SK-N-SH (cell line): ENCODE data around the gene ITIH6. TPM values are rescaled to one million over a fixed set of nuclear protein-coding genes. Genes with fewer than 3 reads are reported as not detected.

Experiments used
- CTCF ChIA-PET: fragments of 300-600, 350-600 bp; formaldehyde crosslinking; extraction: SDS; loops from one replicate; lab custom pipeline; 2021; lab: Yijun Ruan, JAX
- POLR2A ChIA-PET: fragments of 350-600 bp; sonication (Branson Sonifier 250); formaldehyde crosslinking; extraction: SDS; loops from one replicate; lab custom pipeline; 2020; ENCODE audit warnings: antibody characterized with exemption, inconsistent platforms; lab: Yijun Ruan, JAX
- DNase-seq: peaks from one replicate; pipeline ENCODE4 v3.0.0; 2012
- H2AFZ ChIP-seq: fragments of 200-600 bp; sonication (generic); 2 replicates; pipeline ENCODE4 v1.8.1; 2016; ENCODE audit warnings: antibody characterized with exemption, mild to moderate bottlenecking, low read depth
- H3F3A ChIP-seq: fragments of 200-600 bp; sonication (generic); replicated peaks from 2 replicates; pipeline ENCODE3; 2016; ENCODE audit warnings: antibody characterized with exemption, mild to moderate bottlenecking; ENCODE audit not compliant: insufficient read depth
- H3K27ac ChIP-seq, 2 experiments: fragments of 200-500 bp in 1 of 2; fragments of 200-600 bp in 1 of 2; sonication (Bioruptor generic) in 1 of 2; sonication (generic), shearing (Covaris generic) in 1 of 2; 2 replicates each; pipeline versions ENCODE4 v1.5.1 to v1.6.1; 2014 to 2016; ENCODE audit warnings: low read depth in 2 of 2, inconsistent platforms in 1 of 2, low read length in 1 of 2, mild to moderate bottlenecking in 1 of 2, mixed read lengths in 1 of 2
- H3K27me3 ChIP-seq: fragments of 200-600 bp; sonication (generic), shearing (Covaris generic); 2 replicates; pipeline ENCODE4 v1.6.1; 2016; ENCODE audit warnings: mixed run types; ENCODE audit not compliant: insufficient read depth
- H3K36me3 ChIP-seq, 2 experiments: fragments of 200-500 bp in 1 of 2; fragments of 200-600 bp in 1 of 2; sonication (Bioruptor generic) in 1 of 2; sonication (generic) in 1 of 2; replicated peaks in 1 of 2; 2 replicates each; pipeline versions ENCODE3 to v1.5.1; 2014 to 2016; ENCODE audit warnings: low read length in 1 of 2, mild to moderate bottlenecking in 1 of 2; ENCODE audit not compliant: insufficient read depth in 2 of 2, control insufficient read depth in 1 of 2
- H3K4me1 ChIP-seq, 2 experiments: fragments of 200-500 bp in 1 of 2; fragments of 200-600 bp in 1 of 2; sonication (Bioruptor generic) in 1 of 2; sonication (generic), shearing (Covaris generic) in 1 of 2; 2 replicates each; pipeline versions ENCODE4 v1.5.1 to v1.6.1; 2014 to 2016; ENCODE audit warnings: low read depth in 1 of 2, low read length in 1 of 2, mixed run types in 1 of 2; ENCODE audit not compliant: insufficient read depth in 2 of 2, control insufficient read depth in 1 of 2
- H3K4me2 ChIP-seq: fragments of 200-600 bp; sonication (generic), shearing (Covaris generic); 2 replicates; pipeline ENCODE4 v1.6.1; 2017; ENCODE audit warnings: mixed run types
- H3K4me3 ChIP-seq, 2 experiments: fragments of 200-500 bp in 1 of 2; fragments of 200-600 bp in 1 of 2; sonication (Bioruptor generic) in 1 of 2; sonication (generic), shearing (Covaris generic) in 1 of 2; 2 replicates each; pipeline versions ENCODE4 v1.5.1 to v1.8.1; 2014 to 2016; ENCODE audit warnings: low read depth in 2 of 2, inconsistent platforms in 1 of 2, low read length in 1 of 2, mild to moderate bottlenecking in 1 of 2, mixed read lengths in 1 of 2, moderate library complexity in 1 of 2
- H3K79me2 ChIP-seq: fragments of 200-600 bp; sonication (generic); 2 replicates; pipeline ENCODE4 v1.8.1; 2017; ENCODE audit warnings: mild to moderate bottlenecking; ENCODE audit not compliant: insufficient read depth
- H3K9ac ChIP-seq: fragments of 200-600 bp; sonication (generic); 2 replicates; pipeline ENCODE4 v1.6.1; 2017; ENCODE audit warnings: mixed run types
- H3K9me2 ChIP-seq: fragments of 200-600 bp; sonication (generic); 2 replicates; pipeline ENCODE4 v1.6.1; 2017; ENCODE audit warnings: mixed run types
- H3K9me3 ChIP-seq: fragments of 200-600 bp; sonication (generic); 2 replicates; pipeline ENCODE4 v1.6.1; 2017; ENCODE audit warnings: mixed run types, mild to moderate bottlenecking, moderate library complexity
- H4K20me1 ChIP-seq: fragments of 200-600 bp; sonication (generic); 2 replicates; pipeline ENCODE4 v1.6.1; 2017; ENCODE audit warnings: mild to moderate bottlenecking, mixed run types; ENCODE audit not compliant: insufficient read depth
- ELF1 ChIP-seq: IDR thresholded peaks from 2 replicates; pipeline ENCODE4 v1.4.0; 2012
- REST ChIP-seq: IDR thresholded peaks from 2 replicates; pipeline ENCODE4 v1.6.1; 2012; ENCODE audit warnings: mild to moderate bottlenecking, low read depth, low read length, moderate library complexity
- SMC3 ChIP-seq: IDR thresholded peaks from 2 replicates; pipeline ENCODE4 v1.6.1; 2012; ENCODE audit warnings: low read depth, low read length, improper control_type of control experiment
- TCF12 ChIP-seq: IDR thresholded peaks from 2 replicates; pipeline ENCODE4 v1.4.0; 2012
- ZBTB33 ChIP-seq: IDR thresholded peaks from 2 replicates; pipeline ENCODE4 v1.4.0; 2012; ENCODE audit warnings: low read depth, borderline replicate concordance
- WGBS: methylation state at CpG from one replicate; pipeline ENCODE4 v1.1.6; 2017; ENCODE audit warnings: low lambda C conversion rate; 5-methylcytosine and 5-hydroxymethylcytosine counted together
- polyA plus RNA-seq, 3 experiments: library from polyadenylated mRNA; depleted of rRNA; stranded (reverse); fragments of >200 nt; gene quantifications; 2 replicates each; pipeline ENCODE4 v1.2.3, GENCODE V29; 2012
- small RNA-seq, 7 experiments: library from RNA; depleted of rRNA; stranded (forward); fragments of <200 nt; gene quantifications; one replicate each; pipeline ENCODE3, GENCODE V24; 2012

Gene ITIH6
- polyA plus RNA-seq, 1 of the 3 experiments (the other 2 are of a cell fraction) = not detected

- Histone ChIP-seq H3F3A (no peaks in the 10 kb centered on the region), H3K4me1 (no peaks in the 10 kb centered on the region), H3K27ac (no peak overlapping the region), H3K9ac (no peak overlapping the region), H3K9me3 (no peaks in the 10 kb centered on the region), H3K4me2 (no peak overlapping the region), H4K20me1 (no peaks in the 10 kb centered on the region), H3K27me3 (no peaks in the 10 kb centered on the region), H2AFZ (no peak overlapping the region), H3K36me3 (no peaks in the 10 kb centered on the region), H3K4me3 (no peak overlapping the region), H3K79me2 (no peaks in the 10 kb centered on the region), H3K9me2 (no peaks in the 10 kb centered on the region)
- 4% methylated on average over 2 of the region's 2 CpGs for WGBS
- TF ChIP-seq TCF12 (no peak), REST (no peak), ELF1 (no peak), ZBTB33 (no peak), SMC3 (no peak)
- POLR2A ChIA-PET = no interaction called here
- CTCF ChIA-PET = no interaction called here
- no peak for DNase-seq
These were observed 89.7 kb downstream of the ITIH6 start for GRCh38 chrX:54708404-54708803.

Small RNA genes within 50 kb of the gene (small RNA-seq; reads per million reads assigned to genes)
- 0 reads per million in 7 experiments for gene AL049732.1
- 0 to 11.3 (median 1.6) reads per million in 7 experiments for gene SNORA11

Other genes starting within 250 kb of the ITIH6 start
- 202 and 227 TPM in 2 replicates for gene MAGED2, start 9.5 kb upstream of the ITIH6 start, polyA plus RNA-seq (2012; rRNA removed)
- gene TRO, start 122.6 kb upstream of the ITIH6 start, polyA plus RNA-seq (2012; rRNA removed) = 59.1 and 70.0 TPM in 2 replicates
- gene PFKFB1, start 195.9 kb upstream of the ITIH6 start, polyA plus RNA-seq (2012; rRNA removed) = 0.12 and 0.15 TPM in 2 replicates
- 23.5 and 26.9 TPM in 2 replicates for gene APEX2, start 202.1 kb upstream of the ITIH6 start, polyA plus RNA-seq (2012; rRNA removed)
- gene ALAS2, start 232.7 kb upstream of the ITIH6 start, polyA plus RNA-seq (2012; rRNA removed) = not detected in 2 replicates